Upper lobe of left lung (tissue), 4 donors: Measurements from ENCODE around the gene ZNF23.

ENCODE experiments used
- CTCF ChIP-seq, 6 experiments: fragments of 450-650 bp in 4 of 6; fragments of 200-600 bp in 2 of 6; sonication (generic) in 2 of 6; IDR thresholded peaks; one replicate each; pipeline ENCODE4 v1.5.1; 2016 to 2019; ENCODE audit warnings: antibody characterized with exemption in 6 of 6
- POLR2A ChIP-seq, 4 donors: fragments of 450-650 bp; IDR thresholded peaks; one replicate each; pipeline ENCODE4 v1.5.1; 2016 to 2017; ENCODE audit warnings: antibody characterized with exemption in 4 of 4, mild to moderate bottlenecking in 2 of 4

GRCh38 chr16:71453036-71453435 is 9.0 kb downstream of the ZNF23 start:
- TF ChIP-seq CTCF (IDR thresholded peaks at IDR 0.05) = no peak
- TF ChIP-seq POLR2A (IDR thresholded peaks at IDR 0.05) = no peak
